SK-N-MC (cell line): ENCODE results near the gene STAT5A.

Experiments used
- EZH2 ChIP-seq: fragments of 200-600 bp; sonication (generic); IDR thresholded peaks from one replicate; pipeline ENCODE4 v1.6.1; 2017; ENCODE audit warnings: antibody characterized with exemption
- POLR2AphosphoS5 ChIP-seq: IDR thresholded peaks from 2 replicates; pipeline ENCODE4 v1.6.1; 2012; ENCODE audit warnings: mild to moderate bottlenecking, low read depth, low read length, borderline replicate concordance

GRCh38 chr17:42281571-42282096 is 6.7 kb upstream of the STAT5A start:
- no peak for TF ChIP-seq EZH2
- no peak for TF ChIP-seq POLR2AphosphoS5
